ENCODE measurements around the gene FAM163A. TPM values are rescaled to one million over a fixed set of nuclear protein-coding genes. Genes with fewer than 3 reads are reported as not detected.

FAM163A gene
- total RNA-seq, 1 experiment from 2014 or later = 0.46 TPM

- H3K18ac ChIP-seq (ENCODE audit: insufficient read length, low read depth, low read length) = no peak overlapping the region
- no peak overlapping the region for H3K27ac Mint-ChIP-seq
- no peak overlapping the region for H3K4me3 Mint-ChIP-seq
Measured at GRCh38 chr1:179708434-179709195, 34.5 kb upstream of the FAM163A start.

More at GRCh38 chr1:179708434-179709195, 34.5 kb upstream of the FAM163A start:
- Histone ChIP-seq H4K91ac (ENCODE audit: insufficient read length, low read depth, low read length) (no peak overlapping the region), H2BK120ac (ENCODE audit: low read depth, low read length, poor library complexity, severe bottlenecking) (no peak overlapping the region), H3K4me2 (ENCODE audit: insufficient read depth, insufficient read length, low read length) (no peak overlapping the region), H3K56ac (ENCODE audit: insufficient read length, low read depth, low read length) (no peak overlapping the region), H2AFZ (ENCODE audit: low read length) (no peak overlapping the region), H3K27ac (ENCODE audit: insufficient read length, low read depth, low read length) (no peak overlapping the region), H3K27me3 (ENCODE audit: insufficient read depth, low read length) (no peaks in the 10 kb centered on the region), H3K4me1 (ENCODE audit: insufficient read depth, low read length) (no peaks in the 10 kb centered on the region), H3K23ac (ENCODE audit: insufficient read length, low read depth, low read length) (no peak overlapping the region), H3K9ac (ENCODE audit: extremely low read depth, insufficient read length, low read length) (no peak overlapping the region), H4K8ac (replicated peaks; ENCODE audit: insufficient read length, low read depth, low read length) (no peak overlapping the region), H2BK20ac (ENCODE audit: low read depth, low read length, poor library complexity, severe bottlenecking) (no peak overlapping the region), H2BK15ac (ENCODE audit: low read depth, low read length) (no peak overlapping the region), H2AK5ac (ENCODE audit: insufficient read length, low read length) (no peak overlapping the region), H3K79me2 (ENCODE audit: insufficient read depth, low read length) (no peaks in the 10 kb centered on the region), H3K9me3 (ENCODE audit: control insufficient read depth, low read depth, low read length) (no peaks in the 10 kb centered on the region), H3K23me2 (ENCODE audit: insufficient read length, low read depth, low read length, poor library complexity, severe bottlenecking) (no peaks in the 10 kb centered on the region), H3T11ph (ENCODE audit: low read length) (no peak overlapping the region), H3K14ac (ENCODE audit: insufficient read depth, low read length) (no peak overlapping the region), H4K20me1 (ENCODE audit: control insufficient read depth, insufficient read depth, insufficient read length) (no peaks in the 10 kb centered on the region), H3K4ac (ENCODE audit: low read depth, low read length) (no peak overlapping the region), H4K5ac (ENCODE audit: insufficient read length, low read depth, low read length) (no peak overlapping the region), H2BK12ac (ENCODE audit: insufficient read length, low read depth, low read length) (no peak overlapping the region), H3K79me1 (ENCODE audit: insufficient read depth, low read depth, low read length, poor library complexity, severe bottlenecking) (no peaks in the 10 kb centered on the region), H2BK5ac (ENCODE audit: insufficient read length, low read length) (no peak overlapping the region)
- 0 out of 4 replicates have a peak, but pooled peaks cover 0 to 2% of the 10 kb centered on the region in 2 experiments for H3K4me1 Mint-ChIP-seq
- H3K36me3 Mint-ChIP-seq (ENCODE audit: insufficient read depth in 1 of 3, low read depth in 3 of 3) = peaks cover 0 to 3% (median 0%) of the 10 kb centered on the region in 3 experiments; a peak in 1 of 7 replicates
- H3K9me3 Mint-ChIP-seq = peaks cover 4% of the 10 kb centered on the region in 2 experiments; a peak in 3 of 5 replicates
- no CpG with 5 or more reads among the region's 6 CpGs for WGBS (ENCODE audit: extremely low coverage, insufficient read length, low lambda C conversion rate)
- TF ChIP-seq, protein P1, sequence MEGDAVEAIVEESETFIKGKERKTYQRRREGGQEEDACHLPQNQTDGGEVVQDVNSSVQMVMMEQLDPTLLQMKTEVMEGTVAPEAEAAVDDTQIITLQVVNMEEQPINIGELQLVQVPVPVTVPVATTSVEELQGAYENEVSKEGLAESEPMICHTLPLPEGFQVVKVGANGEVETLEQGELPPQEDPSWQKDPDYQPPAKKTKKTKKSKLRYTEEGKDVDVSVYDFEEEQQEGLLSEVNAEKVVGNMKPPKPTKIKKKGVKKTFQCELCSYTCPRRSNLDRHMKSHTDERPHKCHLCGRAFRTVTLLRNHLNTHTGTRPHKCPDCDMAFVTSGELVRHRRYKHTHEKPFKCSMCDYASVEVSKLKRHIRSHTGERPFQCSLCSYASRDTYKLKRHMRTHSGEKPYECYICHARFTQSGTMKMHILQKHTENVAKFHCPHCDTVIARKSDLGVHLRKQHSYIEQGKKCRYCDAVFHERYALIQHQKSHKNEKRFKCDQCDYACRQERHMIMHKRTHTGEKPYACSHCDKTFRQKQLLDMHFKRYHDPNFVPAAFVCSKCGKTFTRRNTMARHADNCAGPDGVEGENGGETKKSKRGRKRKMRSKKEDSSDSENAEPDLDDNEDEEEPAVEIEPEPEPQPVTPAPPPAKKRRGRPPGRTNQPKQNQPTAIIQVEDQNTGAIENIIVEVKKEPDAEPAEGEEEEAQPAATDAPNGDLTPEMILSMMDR (conservative IDR thresholded peaks at IDR 0.05) = no peak
- peaks cover 2% of the 10 kb centered on the region; the same call in 1 of the 2 replicates for H3K27me3 Mint-ChIP-seq (ENCODE audit: low read depth)
- no peak for DNase-seq

Measured in H9 (cell line).